Activated effector memory CD4-positive, alpha-beta T cell treated with Interleukin-2 at 50 U/mL for 16 hours (primary cell): ENCODE data around the gene CYP4X1.
"Not testable (repeated sequence)": the region's sequence is repeated elsewhere in the genome, so short reads cannot be mapped to it uniquely, and the experiment has no call there.

Experiments
- DNase-seq: peaks from one replicate; pipeline ENCODE4 v3.0.0-alpha.2; 2020

CYP4X1 gene

GRCh38 chr1:47069509-47069908 is 46.0 kb downstream of the CYP4X1 start:
- not testable (repeated sequence) for DNase-seq

GRCh38 chr1:47089356-47089755 is 65.9 kb downstream of the CYP4X1 start:
- not testable (repeated sequence) for DNase-seq

GRCh38 chr1:47091476-47091875 is 68.0 kb downstream of the CYP4X1 start:
- not testable (repeated sequence) for DNase-seq
